ENCODE data around the gene LGALS12.

The LGALS12 gene

GRCh38 chr11:63564056-63564774 is 58.3 kb downstream of the LGALS12 start:
- H3K4me1 ChIP-seq (ENCODE audit: control insufficient read depth in 1 of 2, insufficient read depth in 1 of 2, low read depth in 1 of 2, low read length in 1 of 2), result no peaks in the 10 kb centered on the region
- no peak overlapping the region for H3K4me3 ChIP-seq (ENCODE audit: low read depth in 1 of 2, low read length in 1 of 2)

GRCh38 chr11:63564784-63565350 is 59.0 kb downstream of the LGALS12 start:
- Histone ChIP-seq H3K4me3 (ENCODE audit: low read depth in 1 of 2, low read length in 1 of 2) (no peak overlapping the region), H3K9me3 (no peaks in the 10 kb centered on the region), H3K27me3 (no peaks in the 10 kb centered on the region), H3K27ac (no peak overlapping the region), H3K4me1 (ENCODE audit: control insufficient read depth in 1 of 2, insufficient read depth in 1 of 2, low read depth in 1 of 2, low read length in 1 of 2) (no peaks in the 10 kb centered on the region), H3K36me3 (no peaks in the 10 kb centered on the region)
- TF ChIP-seq CTCF (IDR thresholded peaks at IDR 0.05), result no peak

More at GRCh38 chr11:63564056-63564774, 58.3 kb downstream of the LGALS12 start:
- H3K9me3 ChIP-seq, result no peaks in the 10 kb centered on the region
- no peaks in the 10 kb centered on the region for H3K27me3 ChIP-seq
- no peak overlapping the region for H3K27ac ChIP-seq
- no peaks in the 10 kb centered on the region for H3K36me3 ChIP-seq
- TF ChIP-seq CTCF (IDR thresholded peaks at IDR 0.05), result no peak
